NCI-H446 (cell line): Measurements from ENCODE around the gene ANAPC1.
"Not testable (repeated sequence)": the region's sequence is repeated elsewhere in the genome, so short reads cannot be mapped to it uniquely, and the experiment has no call there.

Experiments
- DNase-seq, 2 experiments: peaks; one replicate each; lab custom pipeline; 2025; lab: John Stamatoyannopoulos, UW

Gene ANAPC1

DNA sequence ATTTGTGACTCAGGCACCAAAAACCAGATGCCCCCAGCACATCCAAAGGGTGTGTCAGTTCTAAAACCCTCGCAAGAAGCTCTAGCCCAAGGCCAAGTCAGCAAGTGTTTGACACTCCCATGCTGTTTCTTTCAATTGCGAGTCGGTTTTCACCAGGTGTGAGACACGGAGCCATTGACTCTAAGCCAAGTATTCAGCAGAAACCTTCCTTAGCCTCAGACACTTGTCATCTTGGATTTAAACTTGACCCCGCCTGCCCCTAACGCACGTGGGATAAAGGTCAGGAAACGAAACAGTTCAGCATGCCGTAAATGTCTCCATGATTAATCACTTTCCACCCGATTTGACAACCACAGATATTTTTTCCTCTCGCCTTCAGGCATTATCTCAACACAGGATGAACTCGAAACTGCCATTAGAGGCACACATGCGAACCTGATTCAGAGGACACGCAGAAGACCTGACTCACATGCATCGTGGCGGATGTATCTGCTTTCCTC is 156.3 kb downstream of the ANAPC1 start:
- not testable (repeated sequence) for DNase-seq

DNA sequence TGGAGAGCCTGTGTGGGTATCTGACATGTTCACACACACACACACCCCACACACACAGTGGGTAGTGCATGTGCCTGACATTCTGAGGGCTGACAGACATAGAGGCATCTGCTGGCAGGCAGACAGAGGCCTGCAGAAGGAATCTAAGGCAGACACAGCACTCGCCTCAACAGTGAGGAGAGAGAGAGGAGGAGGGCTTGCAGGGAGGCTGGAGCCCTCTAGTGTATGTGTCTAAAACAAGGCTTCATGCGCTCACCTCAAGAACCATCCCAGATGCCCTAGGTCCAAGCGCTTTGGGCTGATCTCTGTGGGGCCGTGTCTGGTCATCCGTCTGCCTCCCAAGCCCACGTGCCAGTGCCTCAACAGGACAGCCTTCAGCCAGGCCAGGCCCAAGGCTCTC is 158.3 kb downstream of the ANAPC1 start:
- DNase-seq, result not testable (repeated sequence)

DNA sequence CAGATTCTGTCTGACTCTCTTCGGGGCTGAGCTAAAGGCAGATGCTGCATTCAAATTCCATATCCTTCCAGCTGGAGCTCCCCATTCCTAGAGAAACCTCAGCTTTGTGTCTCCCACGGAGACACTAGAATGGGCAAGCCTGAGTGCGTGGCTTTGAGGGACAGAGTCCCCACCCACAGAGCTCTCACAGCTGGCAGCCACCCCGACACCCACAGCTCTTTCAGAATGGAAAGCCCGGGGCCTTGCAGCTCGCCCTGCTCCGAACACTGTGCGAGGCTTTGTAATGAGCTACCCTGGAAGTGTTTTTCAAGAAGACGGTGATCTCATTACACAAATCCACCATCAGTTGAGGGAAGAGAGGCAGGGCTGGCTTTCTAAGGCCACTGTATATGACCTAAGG is 164.4 kb downstream of the ANAPC1 start:
- DNase-seq, result not testable (repeated sequence)
